OCI-LY7 (cell line): ENCODE data around the gene AHNAK2. TPM values are rescaled to one million over a fixed set of nuclear protein-coding genes. Genes with fewer than 3 reads are reported as not detected.

ENCODE experiments used
- BruUV-seq: library from RNA; stranded (reverse); fragments of 400-500 nt; replicated peaks from 2 replicates; lab custom pipeline; 2021; lab: Mats Ljungman, UMichigan
- CTCF ChIA-PET: fragments of 300-600 bp; sonication (Branson Sonifier 250); formaldehyde crosslinking; loops from one replicate; lab custom pipeline; 2022; ENCODE audit warnings: antibody characterized with exemption; ENCODE audit not compliant: unreplicated experiment; lab: Charles Lee
- POLR2A ChIA-PET: fragments of 300-600 bp; sonication (Branson Sonifier 250); formaldehyde crosslinking; loops from one replicate; lab custom pipeline; 2022; ENCODE audit warnings: antibody characterized with exemption; lab: Charles Lee
- DNase-seq: peaks from one replicate; pipeline ENCODE4 v3.0.0-alpha.2; 2015; ENCODE audit warnings: low spot score
- H2AFZ ChIP-seq: fragments of 200-600 bp; sonication (generic), shearing (Covaris generic); 2 replicates; pipeline ENCODE4 v1.6.1; 2014; ENCODE audit warnings: mild to moderate bottlenecking, antibody characterized with exemption, low read length, moderate library complexity
- H3K27ac ChIP-seq: fragments of 200-600 bp; sonication (generic); 2 replicates; pipeline ENCODE4 v1.5.1; 2014; ENCODE audit warnings: mixed run types, low read depth, mild to moderate bottlenecking, moderate library complexity, low read length, inconsistent platforms; ENCODE audit not compliant: poor library complexity, severe bottlenecking
- H3K36me3 ChIP-seq: fragments of 200-600 bp; sonication (generic); 2 replicates; pipeline ENCODE4 v1.6.1; 2014; ENCODE audit warnings: mild to moderate bottlenecking, antibody characterized with exemption, low read length, moderate library complexity, mixed read lengths; ENCODE audit not compliant: insufficient read depth
- H3K4me1 ChIP-seq: fragments of 200-600 bp; sonication (generic); 2 replicates; pipeline ENCODE4 v1.5.1; 2014; ENCODE audit warnings: mild to moderate bottlenecking, low read length; ENCODE audit not compliant: insufficient read depth, poor library complexity, severe bottlenecking
- H3K4me2 ChIP-seq: fragments of 200-600 bp; sonication (generic); 2 replicates; pipeline ENCODE4 v1.6.1; 2014; ENCODE audit warnings: mild to moderate bottlenecking, low read length
- H3K4me3 ChIP-seq: fragments of 200-600 bp; sonication (generic); 2 replicates; pipeline ENCODE4 v1.5.1; 2014; ENCODE audit warnings: mild to moderate bottlenecking, low read depth, low read length; ENCODE audit not compliant: poor library complexity, severe bottlenecking
- H3K79me2 ChIP-seq: fragments of 200-600 bp; sonication (generic); 2 replicates; pipeline ENCODE4 v1.6.1; 2016; ENCODE audit warnings: low read depth, mild to moderate bottlenecking, low read length, moderate library complexity, mixed read lengths; ENCODE audit not compliant: insufficient read depth
- H3K9me2 ChIP-seq: fragments of 200-600 bp; sonication (generic); 2 replicates; pipeline ENCODE4 v1.6.1; 2016; ENCODE audit warnings: mild to moderate bottlenecking, low read length, mixed read lengths; ENCODE audit not compliant: insufficient read depth
- H3K9me3 ChIP-seq: fragments of 200-600 bp; sonication (generic); 2 replicates; pipeline ENCODE4 v1.6.1; 2014; ENCODE audit warnings: mild to moderate bottlenecking, mixed run types, low read length, mixed read lengths
- H4K20me1 ChIP-seq: fragments of 200-600 bp; sonication (generic); 2 replicates; pipeline ENCODE4 v1.6.1; 2014; ENCODE audit warnings: mild to moderate bottlenecking, antibody characterized with exemption, low read length, moderate library complexity, mixed read lengths; ENCODE audit not compliant: insufficient read depth
- EZH2phosphoT487 ChIP-seq: fragments of 200-600 bp; sonication (generic); IDR thresholded peaks from 2 replicates; pipeline ENCODE4 v1.6.1; 2018; ENCODE audit warnings: low read depth, borderline replicate concordance, mild to moderate bottlenecking, mixed run types, antibody characterized with exemption, low read length, moderate library complexity, mixed read lengths
- intact Hi-C: fragments of 100-400 bp; cut with micrococcal nuclease; formaldehyde crosslinking; loops from one replicate; pipeline ENCODE4 v1.10.0; 2022; ENCODE audit not compliant: unreplicated experiment
- total RNA-seq, 2 experiments: library from RNA; depleted of rRNA in 1 of 2; stranded (reverse); fragments of >200 nt in 1 of 2; shearing (Covaris generic) in 1 of 2; gene quantifications; 2 replicates each; pipeline ENCODE4 v1.2.3, GENCODE V29; 2014 to 2022
- TF ChIP-seq, protein P1 (sequence below): fragments of 200-600 bp; sonication (generic); conservative IDR thresholded peaks from 2 replicates; pipeline ENCODE4 v1.5.1; 2014; ENCODE audit warnings: mild to moderate bottlenecking, antibody characterized with exemption, low read length, moderate library complexity, mixed read lengths

AHNAK2 gene
- total RNA-seq, 2 experiments from 2014 or later, result 0.61 TPM; not detected in 1

DNA sequence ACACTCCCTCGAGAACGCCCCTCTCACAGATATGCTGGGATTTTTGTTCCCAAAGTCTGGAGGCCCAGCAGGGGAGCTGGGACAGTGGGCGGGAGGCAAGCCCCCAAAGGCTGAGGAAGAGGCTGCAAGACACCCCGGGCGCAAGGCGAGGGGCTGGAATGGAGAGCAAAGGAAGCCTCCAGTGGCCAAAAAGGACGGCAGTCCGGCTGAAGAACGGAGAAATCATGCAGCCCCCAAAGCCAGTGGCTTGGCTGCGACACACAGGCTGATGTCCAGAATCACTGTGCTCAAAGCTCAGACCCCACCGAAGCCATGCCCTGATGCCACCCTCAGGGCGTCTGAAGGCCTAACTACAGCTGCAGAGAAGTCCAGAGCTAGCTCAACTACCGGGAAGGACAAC is 18.3 kb upstream of the AHNAK2 start:
- Histone ChIP-seq H3K36me3 (peaks cover 17% of the 10 kb centered on the region), H3K79me2 (no peaks in the 10 kb centered on the region), H3K27ac (no peak overlapping the region), H3K4me3 (no peak overlapping the region), H2AFZ (no peak overlapping the region), H3K9me2 (no peaks in the 10 kb centered on the region), H4K20me1 (no peaks in the 10 kb centered on the region; the same call in 1 of the 2 replicates), H3K4me1 (peaks cover 4% of the 10 kb centered on the region), H3K4me2 (no peak overlapping the region), H3K9me3 (no peaks in the 10 kb centered on the region)
- CTCF ChIA-PET, result no interaction called here
- no peak for DNase-seq
- BruUV-seq, result no TSS peak
- POLR2A ChIA-PET, result interaction anchor here (0.6 kb wide), 1 partner anchor 10 kb away, joined by 3 read pairs; no protein-coding TSS in a partner anchor
- intact Hi-C loops, result no loop called here
- no peak for TF ChIP-seq EZH2phosphoT487
- TF ChIP-seq, protein P1, sequence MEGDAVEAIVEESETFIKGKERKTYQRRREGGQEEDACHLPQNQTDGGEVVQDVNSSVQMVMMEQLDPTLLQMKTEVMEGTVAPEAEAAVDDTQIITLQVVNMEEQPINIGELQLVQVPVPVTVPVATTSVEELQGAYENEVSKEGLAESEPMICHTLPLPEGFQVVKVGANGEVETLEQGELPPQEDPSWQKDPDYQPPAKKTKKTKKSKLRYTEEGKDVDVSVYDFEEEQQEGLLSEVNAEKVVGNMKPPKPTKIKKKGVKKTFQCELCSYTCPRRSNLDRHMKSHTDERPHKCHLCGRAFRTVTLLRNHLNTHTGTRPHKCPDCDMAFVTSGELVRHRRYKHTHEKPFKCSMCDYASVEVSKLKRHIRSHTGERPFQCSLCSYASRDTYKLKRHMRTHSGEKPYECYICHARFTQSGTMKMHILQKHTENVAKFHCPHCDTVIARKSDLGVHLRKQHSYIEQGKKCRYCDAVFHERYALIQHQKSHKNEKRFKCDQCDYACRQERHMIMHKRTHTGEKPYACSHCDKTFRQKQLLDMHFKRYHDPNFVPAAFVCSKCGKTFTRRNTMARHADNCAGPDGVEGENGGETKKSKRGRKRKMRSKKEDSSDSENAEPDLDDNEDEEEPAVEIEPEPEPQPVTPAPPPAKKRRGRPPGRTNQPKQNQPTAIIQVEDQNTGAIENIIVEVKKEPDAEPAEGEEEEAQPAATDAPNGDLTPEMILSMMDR, result no peak

DNA sequence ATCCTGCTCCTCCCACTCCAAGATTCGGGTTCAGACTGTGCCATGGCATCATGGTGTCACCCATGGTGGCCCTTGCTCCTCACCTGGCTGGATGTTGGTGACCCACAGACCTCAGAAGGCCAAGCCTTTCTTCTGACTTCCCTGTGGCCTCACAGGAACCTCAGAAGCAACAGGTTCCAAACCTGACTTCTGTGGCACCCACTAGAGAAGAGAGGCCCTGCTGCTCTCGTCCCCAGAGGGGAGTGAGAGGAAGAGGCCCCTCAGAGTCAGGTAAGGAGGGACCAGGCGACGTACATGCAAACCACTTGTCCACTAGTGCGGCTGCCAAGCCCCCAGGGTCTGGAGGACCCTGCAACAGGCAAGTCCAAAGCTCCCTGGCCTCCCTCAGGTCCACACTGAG is 17.9 kb upstream of the AHNAK2 start:
- no peaks in the 10 kb centered on the region for H3K9me3 ChIP-seq
- peaks cover 4% of the 10 kb centered on the region for H3K4me1 ChIP-seq
- no TSS peak for BruUV-seq
- no peak for TF ChIP-seq EZH2phosphoT487
- TF ChIP-seq, protein P1, result no peak
- no peak overlapping the region for H3K27ac ChIP-seq
- no peaks in the 10 kb centered on the region; the same call in 1 of the 2 replicates for H4K20me1 ChIP-seq
- H2AFZ ChIP-seq, result no peak overlapping the region
- H3K4me3 ChIP-seq, result no peak overlapping the region
- CTCF ChIA-PET, result no interaction called here
- H3K36me3 ChIP-seq, result peaks cover 17% of the 10 kb centered on the region
- no peaks in the 10 kb centered on the region for H3K9me2 ChIP-seq
- intact Hi-C loops, result no loop called here
- H3K4me2 ChIP-seq, result no peak overlapping the region
- no peak for DNase-seq
- POLR2A ChIA-PET, result no interaction called here
- H3K79me2 ChIP-seq, result no peaks in the 10 kb centered on the region

DNA sequence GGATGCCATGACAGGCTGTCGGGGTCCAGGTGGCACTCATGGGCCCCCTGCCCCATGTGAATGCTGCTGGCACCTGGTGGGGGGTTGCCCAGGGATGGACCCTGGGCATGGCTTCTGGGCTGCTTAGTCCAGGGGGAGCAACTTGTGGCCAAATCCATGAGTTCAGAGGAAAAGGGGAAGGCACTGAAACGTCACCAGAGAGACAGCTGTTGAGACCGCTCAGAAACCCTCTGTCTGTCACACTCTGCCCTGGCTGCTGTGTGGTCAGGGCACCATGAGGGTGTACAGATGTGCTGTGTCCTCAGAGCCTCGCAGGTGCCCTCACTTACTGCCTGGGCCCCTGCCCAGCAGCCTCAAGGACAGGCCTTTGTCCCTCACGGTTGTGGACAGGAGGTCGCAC is 16.8 kb upstream of the AHNAK2 start:
- H2AFZ ChIP-seq, result no peak overlapping the region
- ChIA-PET POLR2A (no interaction called here), CTCF (no interaction called here)
- DNase-seq, result no peak
- peaks cover 16% of the 10 kb centered on the region for H3K36me3 ChIP-seq
- H3K4me1 ChIP-seq, result peaks cover 4% of the 10 kb centered on the region
- H4K20me1 ChIP-seq, result no peaks in the 10 kb centered on the region; the same call in 1 of the 2 replicates
- no peak overlapping the region for H3K4me3 ChIP-seq
- no TSS peak for BruUV-seq
- no peaks in the 10 kb centered on the region for H3K9me2 ChIP-seq
- no peak overlapping the region for H3K4me2 ChIP-seq
- TF ChIP-seq, protein P1, result no peak
- TF ChIP-seq EZH2phosphoT487, result no peak
- no peaks in the 10 kb centered on the region for H3K9me3 ChIP-seq
- H3K27ac ChIP-seq, result no peak overlapping the region
- no peaks in the 10 kb centered on the region for H3K79me2 ChIP-seq
- intact Hi-C loops, result no loop called here
